HepG2 (cell line): ENCODE results near the gene PIP4K2B. TPM values are rescaled to one million over a fixed set of nuclear protein-coding genes. Genes with fewer than 3 reads are reported as not detected.
A peak's percentile ranks its signal among the peaks of the same experiment; 100 is the strongest.

Source experiments
- PRDM10 ChIP-seq: sonication (generic); formaldehyde crosslinking; IDR thresholded peaks from 2 replicates; pipeline ENCODE4 v1.4.0; 2020; ENCODE audit warnings: low read depth, missing genetic modification reagents
- ZBTB40 ChIP-seq, 2 experiments: fragments of 450-650 bp in 1 of 2; sonication (generic) in 1 of 2; formaldehyde crosslinking in 1 of 2; IDR thresholded peaks; 2 replicates each; pipeline versions ENCODE4 v1.6.1 to v1.8.0; 2016 to 2022; ENCODE audit warnings: antibody characterized with exemption in 1 of 2, mild to moderate bottlenecking in 1 of 2, missing genetic modification reagents in 1 of 2
- ZNF615 ChIP-seq: sonication (generic); formaldehyde crosslinking; IDR thresholded peaks from 2 replicates; pipeline ENCODE4 v1.5.0; 2020; ENCODE audit warnings: mild to moderate bottlenecking, missing genetic modification reagents, borderline replicate concordance
- ZNF788 ChIP-seq: sonication (generic); formaldehyde crosslinking; IDR thresholded peaks from 2 replicates; pipeline ENCODE4 v1.5.0; 2020; ENCODE audit warnings: mild to moderate bottlenecking, missing genetic modification reagents, borderline replicate concordance
- polyA plus RNA-seq, 8 experiments: library from polyadenylated mRNA; depleted of rRNA in 3 of 8; stranded (reverse) in 7 of 8; unstranded in 1 of 8; fragments of >200 nt; fragmentation: Illumina TruSeq in 4 of 8; extraction: Trizol in 4 of 8; gene quantifications; 2 replicates each; pipeline versions ENCODE4 v1.2.1 to v1.2.3, GENCODE V29; 2011 to 2016; ENCODE audit warnings: low read depth in 4 of 8, missing spikeins in 1 of 8, mixed read lengths in 1 of 8; ENCODE audit not compliant: insufficient read depth in 1 of 8
- total RNA-seq, 5 experiments: library from RNA; depleted of rRNA; stranded (reverse); fragments of >200 nt; fragmentation: Illumina TruSeq; extraction: Trizol; gene quantifications; 2 replicates each; pipeline ENCODE4 v1.2.3, GENCODE V29; 2016; ENCODE audit warnings: low read depth in 1 of 5

PIP4K2B gene
- total and polyA plus RNA-seq, 2 of the 13 experiments (the other 11 are each of a cell fraction or from before 2014, with no cell fraction given) = 20.4 to 54.0 TPM

GRCh38 chr17:38750312-38751121, 48.8 kb downstream of the PIP4K2B start (continued):
- TF ChIP-seq ZBTB40 (IDR thresholded peaks at IDR 0.05) = no peak
- TF ChIP-seq ZBTB40 (CRISPR knock-in tag; IDR thresholded peaks at IDR 0.05) = 0 out of 2 replicates have a peak, but pooled peaks have one; percentile 17
- 0 out of 2 replicates have a peak, but pooled peaks have one; percentile 17 for TF ChIP-seq ZNF615 (CRISPR knock-in tag)
- peak; percentile 28; the same call in 1 of the 2 replicates for TF ChIP-seq ZNF788 (CRISPR knock-in tag)
- TF ChIP-seq PRDM10 = 0 out of 2 replicates have a peak, but pooled peaks have one; percentile 42
